Neural progenitor cell (in vitro differentiated cells): Measurements from ENCODE around the gene IFNGR2.

Source experiments
- EZH2 ChIP-seq: fragments of 200-600 bp; sonication (generic); IDR thresholded peaks from 2 replicates; pipeline ENCODE4 v1.6.1; 2017; ENCODE audit warnings: antibody characterized with exemption, mild to moderate bottlenecking, moderate library complexity
- EZH2phosphoT487 ChIP-seq: fragments of 200-600 bp; sonication (generic); IDR thresholded peaks from 2 replicates; pipeline ENCODE4 v1.6.1; 2017; ENCODE audit warnings: antibody characterized with exemption
- TF ChIP-seq, protein P1 (sequence below): fragments of 200-600 bp; sonication (generic); IDR thresholded peaks from 2 replicates; pipeline ENCODE4 v1.5.1; 2017; ENCODE audit warnings: antibody characterized with exemption, mild to moderate bottlenecking

DNA sequence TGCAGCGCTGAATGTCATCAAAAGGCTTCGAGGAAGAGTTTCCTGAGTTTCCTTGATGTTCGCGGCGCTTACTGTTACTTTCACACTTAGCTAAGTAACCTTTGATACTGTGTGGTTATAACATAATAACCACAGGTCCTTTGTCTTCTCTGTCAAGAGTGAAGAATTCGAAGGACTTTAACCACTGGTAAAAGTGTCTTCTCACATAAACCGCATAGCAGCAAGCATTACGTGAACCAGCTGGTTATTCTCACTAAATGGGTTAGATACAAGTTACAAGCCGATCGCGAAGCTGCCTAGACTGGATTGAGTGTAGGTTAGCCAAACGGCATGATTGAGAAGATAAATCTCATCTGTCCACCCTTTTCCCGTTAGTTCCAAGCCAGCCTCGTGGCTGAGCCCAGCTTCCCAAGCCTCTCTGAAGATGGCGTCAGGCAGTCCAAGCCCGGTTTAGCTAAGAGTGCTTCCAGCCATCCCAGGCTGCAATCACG lies 18.3 kb upstream of the IFNGR2 start:
- TF ChIP-seq, protein P1, sequence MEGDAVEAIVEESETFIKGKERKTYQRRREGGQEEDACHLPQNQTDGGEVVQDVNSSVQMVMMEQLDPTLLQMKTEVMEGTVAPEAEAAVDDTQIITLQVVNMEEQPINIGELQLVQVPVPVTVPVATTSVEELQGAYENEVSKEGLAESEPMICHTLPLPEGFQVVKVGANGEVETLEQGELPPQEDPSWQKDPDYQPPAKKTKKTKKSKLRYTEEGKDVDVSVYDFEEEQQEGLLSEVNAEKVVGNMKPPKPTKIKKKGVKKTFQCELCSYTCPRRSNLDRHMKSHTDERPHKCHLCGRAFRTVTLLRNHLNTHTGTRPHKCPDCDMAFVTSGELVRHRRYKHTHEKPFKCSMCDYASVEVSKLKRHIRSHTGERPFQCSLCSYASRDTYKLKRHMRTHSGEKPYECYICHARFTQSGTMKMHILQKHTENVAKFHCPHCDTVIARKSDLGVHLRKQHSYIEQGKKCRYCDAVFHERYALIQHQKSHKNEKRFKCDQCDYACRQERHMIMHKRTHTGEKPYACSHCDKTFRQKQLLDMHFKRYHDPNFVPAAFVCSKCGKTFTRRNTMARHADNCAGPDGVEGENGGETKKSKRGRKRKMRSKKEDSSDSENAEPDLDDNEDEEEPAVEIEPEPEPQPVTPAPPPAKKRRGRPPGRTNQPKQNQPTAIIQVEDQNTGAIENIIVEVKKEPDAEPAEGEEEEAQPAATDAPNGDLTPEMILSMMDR = no peak
- TF ChIP-seq EZH2phosphoT487 (no peak), EZH2 (no peak)
